Stimulated activated CD8-positive, alpha-beta memory T cell treated with anti-CD3 and anti-CD28 coated beads, Interleukin-2, amount 100 ng/mL, for 1 hour (primary cell): ENCODE measurements around the gene DNAI1.

Source experiments
- DNase-seq, 2 donors: peaks; one replicate each; pipeline ENCODE4 v3.0.0-alpha.2; 2020; ENCODE audit warnings: low read depth in 2 of 2

The DNAI1 gene

DNA sequence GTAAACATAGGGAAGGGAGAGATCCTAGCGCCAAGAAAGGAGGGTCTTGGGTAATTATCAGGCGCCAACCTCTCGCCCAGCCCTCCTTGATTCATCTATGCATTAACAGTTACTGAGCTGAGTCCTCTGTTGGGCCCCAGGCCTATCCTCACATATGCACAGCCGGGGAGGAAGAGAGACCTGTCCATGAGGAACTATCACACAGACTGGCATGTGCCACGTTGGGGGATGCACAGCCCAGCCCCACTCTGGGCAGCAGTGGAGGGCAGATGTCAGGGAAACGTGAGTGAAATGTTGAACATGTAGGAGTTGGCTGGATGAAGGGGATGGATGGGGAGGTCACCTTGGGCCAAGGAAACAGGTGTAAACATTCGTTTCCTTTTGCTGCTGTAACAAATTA lies 82.9 kb downstream of the DNAI1 start:
- DNase-seq, result no peak

DNA sequence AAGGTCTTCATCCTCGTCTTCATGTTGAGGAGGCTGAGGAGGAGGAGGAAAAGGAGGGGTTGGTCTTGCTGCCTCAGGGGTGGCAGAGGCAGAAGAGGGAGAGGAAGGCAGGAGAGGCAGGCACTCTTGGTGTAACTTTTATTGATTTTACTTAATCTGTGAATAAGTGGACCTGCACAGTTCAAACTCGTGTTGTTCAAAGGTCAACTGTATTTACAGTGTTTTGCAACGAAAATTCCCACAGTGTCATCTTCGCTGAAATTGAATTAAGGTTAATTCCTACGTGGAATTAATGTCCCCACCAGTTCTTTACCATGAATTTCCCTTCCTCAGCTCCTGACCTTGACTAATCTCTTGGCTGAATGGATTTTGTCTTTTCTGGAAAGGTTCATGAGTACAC lies 85.4 kb downstream of the DNAI1 start:
- DNase-seq, result no peak

DNA sequence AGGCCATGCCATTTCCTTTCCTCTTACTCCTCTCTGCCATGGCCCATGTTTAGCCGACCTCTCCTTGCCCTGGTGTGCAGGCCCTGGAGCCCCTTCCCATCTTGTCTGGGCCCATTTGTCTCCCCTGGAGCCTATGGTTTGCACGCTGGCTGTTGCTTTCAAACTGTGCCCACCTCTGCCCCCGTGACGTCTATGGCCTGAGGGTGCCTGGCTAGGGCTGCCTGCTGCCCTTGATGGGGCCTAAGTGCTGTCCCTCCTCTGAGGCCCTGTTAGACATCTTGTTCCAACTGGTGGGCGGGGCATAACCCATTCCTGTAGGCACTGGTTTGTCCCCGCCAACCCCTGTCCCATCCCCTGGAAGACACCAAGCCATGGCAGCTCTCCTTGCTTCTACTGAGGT lies 86.9 kb downstream of the DNAI1 start:
- DNase-seq, result no peak

DNA sequence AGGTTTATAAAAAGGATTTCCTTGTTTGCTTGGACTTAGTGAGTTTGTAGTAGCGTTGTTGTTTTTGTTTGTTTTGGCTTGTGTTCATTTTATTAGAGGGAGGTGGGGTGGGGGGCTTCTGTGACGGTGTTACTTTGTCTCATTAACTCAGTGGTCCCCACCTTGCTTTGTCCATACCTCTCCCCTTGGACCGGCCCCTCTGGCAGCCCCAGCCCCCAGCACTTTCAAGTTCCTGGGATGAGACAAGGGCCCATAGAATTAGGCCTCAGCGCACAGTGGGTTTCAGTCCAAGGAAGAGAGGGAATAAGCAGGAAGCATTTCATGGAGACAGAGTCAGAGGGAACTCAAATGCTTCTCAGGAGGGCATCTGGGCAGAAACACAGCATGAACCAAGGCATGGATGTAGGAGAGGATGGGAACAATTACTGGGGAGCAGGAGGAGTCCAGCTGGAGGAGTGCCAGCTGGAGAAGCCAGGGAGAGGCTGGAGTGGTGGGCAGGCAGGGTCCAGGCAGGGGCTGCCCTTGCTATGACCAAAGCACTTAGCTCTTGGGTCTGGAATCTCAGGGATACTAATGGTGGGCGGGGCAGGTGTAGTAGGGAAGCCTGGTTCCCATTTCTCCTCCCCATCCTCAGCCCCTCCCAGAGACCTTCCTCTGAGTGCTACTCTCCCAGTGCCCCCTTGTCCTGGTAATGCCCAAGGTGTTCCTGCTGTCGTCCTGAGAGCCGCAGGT lies 87.7 kb downstream of the DNAI1 start:
- DNase-seq, result no peak

DNA sequence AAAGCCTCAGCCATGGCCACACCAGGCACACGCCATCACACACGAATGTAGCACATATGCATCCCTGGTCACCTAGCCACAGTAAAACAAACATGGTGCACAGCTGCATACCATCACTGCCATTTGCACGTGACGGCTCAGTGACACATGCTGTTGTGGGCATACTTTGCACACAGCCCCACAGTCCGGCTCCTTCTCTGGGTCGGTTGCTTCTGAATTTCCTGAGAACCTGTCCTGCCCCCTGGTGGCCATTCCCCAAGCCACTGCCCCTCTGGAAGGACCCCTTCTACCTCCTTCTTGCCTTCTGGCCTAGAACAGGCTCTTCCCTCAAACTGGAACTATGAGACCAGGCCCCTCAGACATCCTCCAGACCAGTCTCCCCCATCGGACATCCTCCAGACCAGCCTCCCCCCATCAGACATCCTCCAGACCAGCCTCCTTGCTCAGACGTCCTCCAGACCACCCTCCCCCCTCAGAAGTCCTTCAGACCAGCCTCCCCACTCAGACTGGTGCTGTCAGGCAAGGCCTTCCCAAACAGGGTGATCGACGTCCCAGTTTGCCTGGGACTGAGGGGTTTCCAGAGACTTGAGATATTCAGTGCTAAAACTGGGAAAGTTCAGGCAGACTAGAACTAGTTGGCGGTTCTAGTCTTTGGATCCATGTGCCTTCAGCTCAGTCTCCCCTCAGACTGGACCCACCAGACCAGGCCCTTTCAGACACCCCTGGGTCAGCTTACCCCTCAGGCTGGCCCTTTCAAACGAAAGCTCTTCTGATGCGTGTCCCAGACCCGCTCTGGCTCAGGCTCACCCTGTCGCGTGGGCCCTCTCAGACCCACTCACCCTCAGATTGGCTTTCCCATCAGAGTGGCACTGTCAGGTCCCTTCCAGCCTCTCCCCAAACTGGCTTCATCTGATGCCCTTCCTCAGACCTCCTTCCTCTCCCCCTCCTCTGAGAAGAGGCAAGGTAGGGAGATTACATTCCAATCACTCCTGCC lies 88.5 kb downstream of the DNAI1 start:
- no peak for DNase-seq

DNA sequence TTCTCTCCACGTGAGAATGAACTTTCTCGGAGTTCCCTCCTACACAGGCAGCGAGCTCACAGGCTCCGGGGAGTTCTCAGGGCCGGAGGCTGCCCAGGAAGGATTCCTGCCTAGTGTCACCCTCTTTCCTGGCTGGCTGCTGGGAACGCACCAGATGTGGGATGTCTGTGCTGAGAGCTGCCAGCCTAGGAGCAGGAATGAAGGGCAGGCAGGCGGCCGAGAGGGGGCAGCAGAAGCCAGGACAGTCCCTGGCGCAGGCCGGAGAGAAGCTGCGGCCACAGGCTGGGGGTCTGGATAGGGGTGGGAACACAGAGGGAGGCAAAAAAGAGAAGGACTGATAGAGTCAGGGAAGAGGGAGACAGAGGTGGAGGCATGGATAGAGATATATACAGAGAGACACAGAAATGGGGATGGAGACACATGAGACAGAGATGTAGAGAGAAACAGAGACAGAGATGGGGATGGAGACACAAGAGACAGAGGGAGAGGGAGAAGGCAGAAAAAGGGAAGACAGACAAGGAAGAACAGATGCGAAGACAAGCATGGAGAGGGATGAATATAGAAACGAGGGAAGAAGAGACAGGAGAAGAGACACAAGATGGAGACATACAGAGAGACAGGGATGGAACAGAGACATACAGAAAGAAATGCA lies 89.5 kb downstream of the DNAI1 start:
- peak in 1 of 2 donors; percentile 8 for DNase-seq

DNA sequence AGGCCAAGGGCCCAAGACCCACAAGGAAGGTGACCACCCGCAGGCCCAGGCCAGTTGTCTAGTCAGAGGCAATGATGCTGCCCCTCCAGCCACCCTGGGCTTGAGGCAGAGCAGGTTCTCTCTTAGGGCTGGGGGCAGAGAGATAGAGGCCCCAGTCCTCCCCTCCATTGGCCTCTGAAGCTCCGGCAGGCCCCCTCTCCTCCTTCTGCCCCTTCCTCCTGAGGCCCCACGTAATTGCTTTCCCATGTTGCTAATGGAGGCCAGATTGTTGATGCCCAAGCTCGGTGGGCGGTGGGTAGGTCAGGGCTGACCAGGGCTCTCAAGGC lies 90.8 kb downstream of the DNAI1 start:
- DNase-seq, result no peak

DNA sequence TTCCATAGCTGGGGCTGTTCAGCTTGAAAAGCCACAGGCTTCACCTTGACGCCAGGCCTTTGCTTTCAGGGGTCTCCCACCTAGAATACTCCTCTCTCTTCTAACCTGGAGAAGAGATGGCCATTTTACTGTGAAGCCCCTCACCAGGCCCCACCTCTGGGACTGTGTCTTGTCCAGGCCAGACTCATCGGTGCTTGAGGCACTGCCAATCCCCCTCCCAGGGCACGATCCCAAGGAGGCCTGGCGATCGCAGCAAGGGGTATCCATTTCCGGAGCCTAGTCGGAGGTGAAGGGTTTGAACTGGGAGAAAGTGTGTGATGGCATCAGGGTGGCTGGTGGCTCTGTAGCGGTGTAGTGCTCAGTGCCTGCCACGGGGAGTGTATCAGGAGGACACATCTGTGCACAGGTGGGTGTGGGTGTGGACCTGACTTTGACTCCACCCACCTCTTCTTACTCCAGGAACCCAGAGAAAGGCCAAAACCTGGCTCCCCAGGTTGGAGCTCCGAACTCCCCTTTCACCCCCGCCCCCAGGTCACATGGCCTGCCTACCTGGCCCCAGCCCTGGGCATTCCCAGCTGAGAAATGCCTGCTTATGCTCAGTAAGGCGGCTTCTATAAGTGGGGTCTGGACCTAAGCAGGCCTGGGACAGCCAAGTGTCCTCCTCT lies 91.5 kb downstream of the DNAI1 start:
- no peak for DNase-seq

DNA sequence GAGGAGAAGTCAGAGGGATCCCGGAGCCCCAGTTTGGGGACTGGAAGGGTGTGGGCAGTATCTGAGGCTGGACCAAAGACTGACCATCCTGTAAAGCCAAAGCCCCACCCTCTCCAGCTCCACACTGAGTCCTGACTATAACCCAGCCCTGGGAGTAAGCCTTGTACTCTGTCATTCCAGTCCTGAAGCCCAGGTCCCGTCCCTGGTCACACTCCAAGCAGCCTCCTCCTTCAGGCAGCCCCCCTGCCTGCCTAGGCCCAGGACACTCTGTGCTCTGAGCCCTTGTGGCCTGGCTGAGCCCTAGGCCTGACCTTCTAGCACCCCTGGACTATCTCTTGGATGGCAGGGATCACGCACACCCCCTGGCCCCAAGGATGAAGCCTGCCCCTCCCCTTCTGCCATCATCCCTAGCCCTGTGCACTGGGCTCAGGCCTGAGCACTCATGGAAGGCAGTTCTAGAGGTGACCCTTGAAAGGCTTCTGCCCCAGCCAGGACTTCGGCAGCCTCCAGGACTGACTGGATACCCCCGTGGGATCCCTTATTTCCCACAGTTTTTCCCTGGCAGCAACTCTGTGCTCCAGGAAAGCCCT lies 92.2 kb downstream of the DNAI1 start:
- no peak for DNase-seq

DNA sequence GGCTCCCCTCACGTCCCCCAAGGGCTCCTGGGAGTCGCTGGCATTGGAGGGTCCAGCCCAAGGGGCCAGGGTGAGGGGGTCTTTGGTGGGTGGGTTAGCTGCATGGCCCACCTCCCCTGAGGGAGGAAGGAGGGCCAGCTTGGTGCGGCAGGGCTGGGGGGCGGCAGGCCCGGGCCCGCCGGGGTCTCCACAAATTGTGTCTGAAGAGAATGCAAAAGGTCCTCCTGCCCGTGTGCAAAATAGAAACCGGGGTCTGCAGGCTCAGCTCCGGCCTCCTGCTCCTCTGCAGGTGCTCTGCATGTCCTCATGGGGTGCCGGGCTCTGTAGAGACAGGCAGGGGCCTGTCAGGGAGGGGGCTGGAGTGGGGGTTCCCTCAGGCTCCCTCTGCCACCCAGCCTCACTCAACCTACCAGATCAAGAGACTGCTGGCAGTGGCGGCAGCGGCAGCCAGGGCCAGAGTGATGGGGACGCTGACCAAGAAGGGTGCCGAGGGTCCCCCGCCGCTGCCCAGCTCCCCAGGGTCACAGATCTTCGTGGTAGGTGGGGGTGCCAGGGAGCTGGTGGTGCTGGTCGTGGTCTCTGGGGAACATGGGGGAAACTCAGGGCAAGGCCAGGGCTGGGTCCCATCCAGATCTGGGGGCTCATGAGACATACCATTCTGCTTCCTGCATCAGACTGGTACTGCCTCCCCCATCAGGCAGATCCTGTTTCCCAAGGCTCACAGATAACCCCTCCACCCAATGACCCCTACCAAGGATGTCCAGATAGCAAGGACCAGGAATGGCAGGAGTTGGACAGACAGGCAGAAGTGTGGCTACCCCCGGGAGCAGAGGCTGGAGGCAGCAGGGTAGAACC lies 93.4 kb downstream of the DNAI1 start:
- no peak for DNase-seq

DNA sequence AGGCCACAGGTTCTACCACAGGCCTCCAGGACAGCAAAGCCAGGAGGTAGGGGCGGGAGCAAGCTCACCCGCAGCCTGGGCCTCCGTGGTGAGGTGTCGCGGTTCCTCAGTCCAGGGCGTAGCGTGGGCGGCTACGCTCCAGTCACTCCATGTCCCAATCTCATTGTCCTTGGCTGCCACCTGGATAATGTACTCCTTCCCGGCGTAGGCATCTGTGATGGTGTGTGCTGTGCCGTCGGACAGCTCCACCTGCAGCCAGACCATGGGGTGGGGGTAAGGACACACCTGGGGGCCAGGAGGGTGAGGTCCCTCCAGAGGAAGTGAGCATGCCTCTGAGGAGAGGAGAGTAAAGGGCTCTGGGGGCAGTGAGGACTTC lies 94.0 kb downstream of the DNAI1 start:
- no peak for DNase-seq

DNA sequence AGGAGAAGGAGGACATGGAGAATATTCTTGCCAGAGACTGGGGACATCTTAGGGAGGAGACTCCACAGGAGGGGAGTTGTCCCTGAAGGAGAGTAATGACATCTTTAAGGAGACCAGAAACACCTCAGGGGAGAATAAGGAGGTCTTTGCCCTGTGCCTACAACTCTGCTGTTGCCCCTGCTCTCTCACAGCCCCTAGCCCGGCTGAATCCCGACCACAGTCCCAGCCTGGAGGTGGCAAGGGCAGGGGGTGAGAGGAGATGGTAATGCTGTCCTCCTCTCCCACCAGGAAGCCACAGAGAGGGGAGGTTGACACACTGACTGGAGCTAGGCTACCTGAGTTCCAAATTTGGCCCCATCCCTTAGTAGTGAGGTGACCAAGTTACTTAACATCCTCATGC lies 94.4 kb downstream of the DNAI1 start:
- DNase-seq, result no peak

DNA sequence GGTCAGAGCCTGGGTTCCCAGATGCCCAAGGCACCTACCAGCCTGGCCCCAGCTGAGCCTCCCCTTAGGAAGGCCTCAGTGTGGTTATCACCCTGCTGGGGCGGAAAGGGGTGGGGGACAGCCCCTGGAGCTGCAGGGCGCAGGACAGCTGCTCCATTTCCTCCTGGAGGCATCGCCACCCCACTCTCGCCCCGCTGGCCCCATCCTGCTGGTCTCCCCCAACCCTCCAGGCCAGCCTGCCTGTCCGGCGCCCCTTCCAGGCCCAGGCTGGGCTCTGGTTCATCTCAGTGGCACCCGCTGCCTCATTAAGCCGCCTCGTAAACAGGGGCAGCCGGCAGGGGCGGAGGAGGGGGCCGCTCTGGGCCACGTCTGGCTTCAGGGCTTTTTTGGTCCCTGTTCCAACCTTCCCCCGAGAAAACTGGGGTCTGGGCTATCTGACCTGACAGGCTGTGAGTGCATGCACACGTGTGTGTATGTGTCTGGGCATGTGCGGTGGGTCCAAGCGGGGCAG lies 95.0 kb downstream of the DNAI1 start:
- DNase-seq, result no peak

DNA sequence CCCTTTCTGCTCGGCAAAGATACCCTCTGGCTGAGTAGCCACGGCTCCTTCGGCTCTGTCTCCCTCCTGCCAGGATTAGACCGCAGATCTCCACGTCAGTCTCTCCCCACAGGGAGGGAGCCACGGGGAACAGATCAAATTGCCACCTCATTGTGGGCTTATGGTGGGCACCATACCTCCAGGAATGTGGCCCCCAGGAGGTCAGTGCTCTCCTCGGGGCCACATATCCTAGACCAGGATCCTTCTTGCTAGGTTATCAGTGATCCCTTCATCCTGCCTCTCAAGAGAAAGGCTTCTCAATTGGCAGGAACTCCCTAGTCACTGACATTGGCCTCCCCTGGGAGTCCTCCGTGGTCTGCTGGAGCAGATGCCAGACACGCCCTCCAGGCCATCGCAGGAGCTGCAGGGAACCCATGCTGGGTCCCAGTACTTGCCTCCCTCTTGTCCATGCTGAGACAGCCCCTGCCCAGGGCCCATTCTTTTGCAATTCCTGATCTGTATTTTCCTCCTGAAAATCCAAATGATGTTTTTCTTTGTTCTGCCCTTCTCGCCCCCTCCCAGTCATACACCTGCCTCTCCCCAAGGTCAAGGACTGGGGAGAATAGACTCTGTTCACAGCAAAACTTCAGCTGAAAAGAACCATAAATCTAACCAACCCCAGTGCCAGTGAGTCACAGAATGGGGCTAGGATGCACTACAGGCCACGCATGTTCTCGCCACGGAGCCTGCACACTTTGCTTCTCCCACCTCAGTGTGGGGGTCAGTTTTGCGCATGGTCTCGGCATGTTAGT lies 95.8 kb downstream of the DNAI1 start:
- DNase-seq, result no peak

DNA sequence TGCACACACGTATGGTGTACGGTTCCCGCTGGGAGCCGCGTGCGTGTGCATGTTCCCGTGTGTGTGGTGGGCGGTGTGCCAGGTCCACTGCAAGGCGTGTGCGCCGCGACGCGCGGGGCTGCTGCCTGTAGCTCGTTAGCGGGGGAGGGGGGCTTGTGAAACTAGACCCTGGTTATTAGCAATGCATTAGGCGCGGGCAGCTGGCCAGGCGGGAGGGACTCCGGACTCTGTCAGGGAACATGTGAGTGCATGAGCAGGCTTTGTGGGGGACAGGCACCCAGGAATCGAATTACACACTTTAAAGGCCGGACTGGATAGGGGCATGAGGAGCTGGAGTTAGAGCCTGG lies 96.4 kb downstream of the DNAI1 start:
- no peak for DNase-seq

DNA sequence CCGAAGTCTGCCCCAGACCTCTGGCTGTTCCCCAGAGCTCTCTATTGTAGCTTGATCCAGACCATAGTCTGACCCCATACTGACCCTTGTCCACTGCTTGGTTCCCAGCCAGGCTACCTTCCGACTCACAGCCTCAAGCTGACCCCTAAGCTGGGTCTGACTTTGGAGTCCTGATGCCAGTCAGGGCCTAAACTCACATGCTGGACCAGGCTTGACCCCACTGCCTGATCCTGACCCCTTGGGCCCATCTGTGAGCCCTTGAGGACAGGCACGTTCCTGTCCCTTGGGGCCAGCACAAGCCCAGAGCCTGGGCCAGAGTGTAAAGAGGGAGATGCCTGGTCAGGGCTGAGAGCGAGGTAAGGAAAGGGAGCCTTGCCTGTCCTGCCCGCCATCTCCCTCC lies 96.9 kb downstream of the DNAI1 start:
- DNase-seq, result no peak

DNA sequence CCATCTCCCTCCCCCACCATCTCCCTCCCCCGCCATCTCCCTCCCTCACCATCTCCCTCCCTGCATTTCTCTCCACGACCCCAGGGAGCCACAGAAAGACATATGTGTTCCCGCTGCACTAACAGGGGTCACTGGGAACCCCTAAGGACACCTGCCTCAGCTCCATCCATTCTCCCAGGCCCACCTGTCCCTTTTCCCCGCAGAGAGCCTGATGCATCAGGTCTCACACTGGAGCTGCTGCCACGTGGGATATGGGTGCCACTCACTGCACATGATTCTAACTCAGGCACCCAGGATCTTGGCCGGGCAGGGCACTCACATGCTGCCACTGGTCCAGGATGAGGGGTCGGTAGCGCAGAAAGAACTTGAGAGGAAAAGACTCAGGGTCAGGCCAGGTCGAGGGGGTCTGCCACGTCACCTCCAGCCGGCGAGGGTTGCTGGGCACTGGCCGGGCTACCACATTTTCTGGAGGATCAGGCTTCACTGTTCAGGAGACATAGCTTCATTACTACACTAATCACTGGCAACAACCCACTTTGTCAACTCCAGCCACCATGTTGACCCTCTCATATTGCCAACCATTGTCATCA lies 97.4 kb downstream of the DNAI1 start:
- no peak for DNase-seq

DNA sequence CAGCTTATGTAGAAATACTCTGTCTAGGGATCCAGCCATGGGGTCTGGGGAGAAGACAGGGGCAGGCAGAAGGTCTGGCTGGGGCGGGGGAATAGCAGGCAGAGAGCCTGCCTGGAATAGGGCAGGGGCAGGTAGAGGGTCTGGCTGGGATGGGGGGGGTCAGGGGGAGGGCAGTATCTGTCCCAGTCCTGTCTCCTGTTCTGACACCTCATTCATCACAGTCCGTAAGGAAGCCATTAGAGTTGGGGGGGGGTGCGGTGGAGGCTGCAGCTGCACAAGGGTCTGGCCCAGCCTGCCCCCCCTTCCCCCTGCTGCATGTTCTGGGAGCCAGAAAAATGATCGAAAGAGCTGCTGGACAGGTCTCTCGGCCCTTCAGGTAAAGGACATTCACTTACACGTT lies 98.3 kb downstream of the DNAI1 start:
- DNase-seq, result no peak
